ENCODE data around the gene GATA6. TPM values are rescaled to one million over a fixed set of nuclear protein-coding genes. Genes with fewer than 3 reads are reported as not detected.
"Not testable (repeated sequence)": the region's sequence is repeated elsewhere in the genome, so short reads cannot be mapped to it uniquely, and the experiment has no call there.

The GATA6 gene
- total and polyA plus RNA-seq, 4 donors = 0.29 to 4.6 (median 0.66) TPM

DNA sequence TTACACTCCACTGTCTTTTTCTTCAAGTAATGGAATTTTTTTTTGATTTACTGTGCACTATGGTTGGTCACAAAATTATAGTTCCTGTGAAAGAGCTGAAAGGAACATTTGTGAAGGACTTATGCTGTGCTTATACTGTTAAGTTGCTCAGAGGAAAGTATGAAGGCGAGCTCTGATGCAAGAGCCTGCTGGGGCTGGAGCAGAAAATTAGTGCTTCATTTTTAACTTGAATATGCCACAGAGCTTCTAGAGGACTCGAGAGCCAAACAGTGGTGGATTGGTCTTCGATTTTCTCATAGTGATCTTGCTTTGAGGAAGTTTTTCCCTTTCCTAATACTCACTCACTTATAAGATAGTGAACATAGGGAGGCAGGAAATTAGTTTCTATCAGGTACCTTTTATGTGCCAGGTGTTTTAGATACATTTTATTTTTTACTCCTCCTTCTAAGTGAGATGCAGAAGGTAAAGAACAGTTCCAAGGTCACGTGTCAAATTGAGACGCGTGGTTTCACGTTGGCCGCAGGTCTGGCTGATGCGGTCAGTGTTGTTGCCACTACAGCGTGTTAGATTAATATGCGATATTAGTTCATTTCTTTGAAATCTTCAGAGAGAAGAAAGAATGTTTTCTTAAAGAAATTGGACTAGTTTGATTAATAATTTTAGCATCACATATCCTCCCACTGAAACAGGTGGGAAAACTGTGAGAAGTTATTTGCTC is 20.2 kb downstream of the GATA6 start:
- Histone ChIP-seq H3K36me3 (ENCODE audit: control insufficient read depth, insufficient read depth, low read length) (no peaks in the 10 kb centered on the region), H3K27ac (ENCODE audit: low read depth, low read length) (no peak overlapping the region), H3K4me1 (ENCODE audit: control insufficient read depth, insufficient read depth, low read length) (no peaks in the 10 kb centered on the region), H3K9me3 (ENCODE audit: control insufficient read depth, insufficient read depth, low read length) (no peaks in the 10 kb centered on the region), H3K27me3 (ENCODE audit: control insufficient read depth, insufficient read depth, low read length) (peaks cover 38% of the 10 kb centered on the region), H3K4me3 (ENCODE audit: low read depth, low read length) (no peak overlapping the region)
- 97% methylated on average over 6 of the region's 11 CpGs for WGBS (ENCODE audit: insufficient coverage)
- DNase-seq (ENCODE audit: low read depth in 4 of 6, low spot score in 6 of 6) = no peak

DNA sequence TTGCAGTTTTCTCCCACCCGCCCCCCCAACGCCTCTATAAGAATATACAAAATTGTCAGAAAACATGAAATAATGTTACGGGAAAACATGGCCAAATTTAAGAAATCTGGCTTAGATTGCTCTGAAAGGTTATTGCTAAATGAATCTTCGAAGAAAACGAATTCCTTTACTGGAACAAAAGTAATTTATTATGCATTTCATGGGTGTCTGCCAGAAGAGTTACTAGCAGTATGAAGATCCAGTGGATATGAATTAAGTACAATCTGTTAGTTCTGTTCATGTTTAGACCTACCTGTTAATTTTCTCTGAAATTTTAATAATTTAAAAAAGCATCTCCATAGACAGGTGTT is 21.9 kb downstream of the GATA6 start:
- H3K36me3 ChIP-seq (ENCODE audit: control insufficient read depth, insufficient read depth, low read length) = no peaks in the 10 kb centered on the region
- peak overlapping the region; percentile 25 for H3K27ac ChIP-seq (ENCODE audit: low read depth, low read length)
- H3K4me1 ChIP-seq (ENCODE audit: control insufficient read depth, insufficient read depth, low read length) = no peaks in the 10 kb centered on the region
- peaks cover 24% of the 10 kb centered on the region for H3K27me3 ChIP-seq (ENCODE audit: control insufficient read depth, insufficient read depth, low read length)
- 83% methylated on average over 1 of the region's 5 CpGs for WGBS (ENCODE audit: insufficient coverage)
- no peak overlapping the region for H3K4me3 ChIP-seq (ENCODE audit: low read depth, low read length)
- no peaks in the 10 kb centered on the region for H3K9me3 ChIP-seq (ENCODE audit: control insufficient read depth, insufficient read depth, low read length)
- no peak for DNase-seq (ENCODE audit: low read depth in 4 of 6, low spot score in 6 of 6)

DNA sequence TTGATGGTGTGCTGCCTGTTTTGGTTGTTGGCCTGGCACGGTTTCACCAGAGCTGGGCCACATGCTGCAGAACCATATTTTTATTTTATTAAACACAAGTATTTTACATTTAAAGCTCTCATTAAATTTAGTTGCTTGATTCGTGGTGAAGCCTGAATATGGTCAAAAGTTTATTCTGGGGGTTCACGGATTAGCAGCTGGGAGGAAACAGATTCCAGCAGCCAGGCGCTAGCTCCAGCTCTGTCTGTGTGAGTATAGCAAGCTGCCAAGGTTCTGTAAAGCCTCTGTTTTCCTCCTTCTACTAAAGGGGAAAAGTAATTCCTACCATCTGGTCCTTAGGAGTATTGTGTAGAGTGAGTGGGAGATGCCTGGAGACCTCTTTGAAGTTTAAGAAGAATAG is 22.5 kb downstream of the GATA6 start:
- no CpG with 5 or more reads among the region's 4 CpGs for WGBS (ENCODE audit: insufficient coverage)

DNA sequence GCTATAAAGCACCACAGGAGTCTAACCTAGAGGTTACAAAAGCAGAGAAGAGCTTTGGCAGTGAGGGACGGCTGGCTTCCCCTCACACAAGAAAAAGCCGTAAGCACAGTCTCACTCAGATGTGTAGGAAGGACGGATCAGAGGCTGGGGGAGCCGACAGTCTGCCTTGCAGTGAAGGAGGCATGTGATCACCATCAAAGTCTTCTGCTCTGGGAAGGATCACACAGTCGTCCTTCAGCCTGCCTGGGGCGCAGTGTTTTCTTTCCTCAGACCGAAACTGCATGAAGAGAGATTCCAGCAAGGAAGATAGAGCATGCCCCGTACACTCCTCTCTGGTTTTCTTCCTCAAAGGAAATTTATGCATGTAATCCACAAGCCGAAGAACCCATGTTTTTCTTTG is 24.1 kb downstream of the GATA6 start:
- peak overlapping the region; percentile 9 for H3K27ac ChIP-seq (ENCODE audit: low read depth, low read length)

More for the DNA sequence above, 22.5 kb downstream of the GATA6 start:
- no peaks in the 10 kb centered on the region for H3K9me3 ChIP-seq (ENCODE audit: control insufficient read depth, insufficient read depth, low read length)
- H3K4me3 ChIP-seq (ENCODE audit: low read depth, low read length) = no peak overlapping the region
- DNase-seq (ENCODE audit: low read depth in 4 of 6, low spot score in 6 of 6) = peak in 1 of 6 donors; percentile 36
- H3K27me3 ChIP-seq (ENCODE audit: control insufficient read depth, insufficient read depth, low read length) = peaks cover 21% of the 10 kb centered on the region
- no peaks in the 10 kb centered on the region for H3K4me1 ChIP-seq (ENCODE audit: control insufficient read depth, insufficient read depth, low read length)
- H3K27ac ChIP-seq (ENCODE audit: low read depth, low read length) = peak overlapping the region; percentile 25
- H3K36me3 ChIP-seq (ENCODE audit: control insufficient read depth, insufficient read depth, low read length) = no peaks in the 10 kb centered on the region

DNA sequence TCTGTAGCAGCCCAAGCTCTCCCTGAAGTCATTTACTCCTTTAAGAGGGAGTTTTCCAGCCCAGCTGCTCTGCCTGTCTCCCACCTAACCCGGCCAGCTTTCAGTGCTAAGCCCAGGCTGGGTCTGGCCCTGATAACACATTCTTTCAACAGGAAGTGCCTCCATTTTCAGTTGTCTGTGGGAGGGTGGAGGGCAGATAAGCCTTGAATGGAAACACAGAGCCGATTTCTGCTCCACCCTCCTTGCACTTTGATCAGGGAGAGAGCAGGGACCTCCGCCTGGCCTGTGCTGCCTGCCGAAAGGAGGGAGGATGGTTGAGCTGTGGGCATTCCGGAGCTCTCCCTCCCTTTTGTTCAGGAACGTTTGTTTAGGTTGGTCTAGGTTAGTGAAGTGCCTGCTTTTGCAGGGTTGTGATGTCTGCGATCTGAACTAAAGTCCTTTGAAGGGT is 24.8 kb downstream of the GATA6 start:
- Histone ChIP-seq H3K4me3 (ENCODE audit: low read depth, low read length) (no peak overlapping the region), H3K36me3 (ENCODE audit: control insufficient read depth, insufficient read depth, low read length) (no peaks in the 10 kb centered on the region), H3K9me3 (ENCODE audit: control insufficient read depth, insufficient read depth, low read length) (no peaks in the 10 kb centered on the region), H3K27me3 (ENCODE audit: control insufficient read depth, insufficient read depth, low read length) (peaks cover 17% of the 10 kb centered on the region), H3K27ac (ENCODE audit: low read depth, low read length) (peak overlapping the region; percentile 9), H3K4me1 (ENCODE audit: control insufficient read depth, insufficient read depth, low read length) (no peaks in the 10 kb centered on the region)
- WGBS (ENCODE audit: insufficient coverage) = 52% methylated on average over 4 of the region's 7 CpGs
- DNase-seq (ENCODE audit: low read depth in 4 of 6, low spot score in 6 of 6) = no peak

More for the DNA sequence above, 24.1 kb downstream of the GATA6 start:
- peak in 1 of 6 donors; percentile 76 for DNase-seq (ENCODE audit: low read depth in 4 of 6, low spot score in 6 of 6)
- WGBS (ENCODE audit: insufficient coverage) = 37% methylated on average over 7 of the region's 9 CpGs
- Histone ChIP-seq H3K4me1 (ENCODE audit: control insufficient read depth, insufficient read depth, low read length) (no peaks in the 10 kb centered on the region), H3K9me3 (ENCODE audit: control insufficient read depth, insufficient read depth, low read length) (no peaks in the 10 kb centered on the region), H3K4me3 (ENCODE audit: low read depth, low read length) (no peak overlapping the region), H3K27me3 (ENCODE audit: control insufficient read depth, insufficient read depth, low read length) (peaks cover 18% of the 10 kb centered on the region), H3K36me3 (ENCODE audit: control insufficient read depth, insufficient read depth, low read length) (no peaks in the 10 kb centered on the region)

DNA sequence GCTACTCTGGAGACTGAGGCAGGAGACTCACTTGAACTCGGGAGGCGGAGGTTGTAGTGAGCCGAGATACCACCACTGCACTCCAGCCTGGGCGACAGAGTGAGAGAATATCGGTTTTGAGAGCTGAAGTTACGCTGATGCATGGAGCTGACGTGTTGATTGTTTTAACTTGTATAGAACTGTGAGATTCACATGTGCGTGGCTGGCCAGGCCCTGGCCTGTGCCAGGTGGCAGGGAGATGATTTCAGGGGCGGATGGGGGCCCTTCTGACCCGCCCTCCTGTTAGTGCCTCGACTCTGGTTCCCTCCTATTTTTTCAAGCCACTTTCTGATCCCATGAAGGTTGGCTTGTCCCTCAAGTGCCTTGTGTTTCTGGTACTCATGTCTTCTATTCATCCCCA is 25.7 kb downstream of the GATA6 start:
- Histone ChIP-seq H3K4me3 (ENCODE audit: low read depth, low read length) (no peak overlapping the region), H3K27ac (ENCODE audit: low read depth, low read length) (no peak overlapping the region), H3K4me1 (ENCODE audit: control insufficient read depth, insufficient read depth, low read length) (no peaks in the 10 kb centered on the region), H3K36me3 (ENCODE audit: control insufficient read depth, insufficient read depth, low read length) (no peaks in the 10 kb centered on the region), H3K27me3 (ENCODE audit: control insufficient read depth, insufficient read depth, low read length) (peaks cover 14% of the 10 kb centered on the region), H3K9me3 (ENCODE audit: control insufficient read depth, insufficient read depth, low read length) (no peaks in the 10 kb centered on the region)
- WGBS (ENCODE audit: insufficient coverage) = 94% methylated on average over 9 of the region's 11 CpGs
- no peak for DNase-seq (ENCODE audit: low read depth in 4 of 6, low spot score in 6 of 6)

DNA sequence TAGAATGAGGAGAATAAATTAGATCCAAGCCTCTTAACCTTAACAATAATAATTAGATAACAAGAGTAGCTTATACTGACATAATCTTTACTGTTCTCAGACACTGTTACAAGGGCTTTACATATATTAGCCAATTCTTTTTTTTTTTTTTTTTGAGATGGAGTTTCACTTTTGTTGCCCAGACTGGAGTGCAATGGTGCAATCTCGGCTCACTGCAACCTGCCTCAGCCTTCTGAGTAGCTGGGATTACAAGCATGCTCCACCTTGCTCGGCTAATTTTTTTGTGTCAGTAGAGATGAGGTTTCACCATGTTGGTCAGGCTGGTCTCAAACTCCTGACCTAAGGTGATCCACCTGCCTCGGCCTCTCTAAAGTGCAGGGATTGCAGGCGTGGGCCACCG is 27.6 kb downstream of the GATA6 start:
- not testable (repeated sequence) for H3K4me1 ChIP-seq (ENCODE audit: control insufficient read depth, insufficient read depth, low read length); H3K27ac ChIP-seq (ENCODE audit: low read depth, low read length); H3K36me3 ChIP-seq (ENCODE audit: control insufficient read depth, insufficient read depth, low read length); H3K4me3 ChIP-seq (ENCODE audit: low read depth, low read length); DNase-seq (ENCODE audit: low read depth in 4 of 6, low spot score in 6 of 6); H3K9me3 ChIP-seq (ENCODE audit: control insufficient read depth, insufficient read depth, low read length)
- 100% methylated on average over 2 of the region's 5 CpGs for WGBS (ENCODE audit: insufficient coverage)
- peaks cover 20% of the 10 kb centered on the region for H3K27me3 ChIP-seq (ENCODE audit: control insufficient read depth, insufficient read depth, low read length)

DNA sequence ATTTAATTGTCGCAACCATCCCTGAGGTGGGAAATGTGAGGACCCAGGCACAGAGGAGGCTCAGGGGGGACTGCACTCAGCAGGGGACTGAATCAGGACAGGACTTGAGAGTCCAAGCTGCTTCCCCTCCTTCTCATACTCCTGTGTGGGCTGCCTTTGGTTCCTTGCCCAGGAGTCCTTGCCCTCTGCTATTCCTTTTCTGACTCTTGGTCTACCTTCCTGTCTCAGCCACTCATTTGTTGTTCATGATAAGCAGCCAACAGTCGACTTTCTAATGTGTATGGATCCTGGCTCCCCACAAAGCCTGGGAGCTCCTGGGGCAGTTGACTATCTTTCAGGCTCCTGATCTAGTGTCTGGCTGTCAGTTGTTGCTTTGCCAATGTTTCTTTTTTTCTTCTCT is 28.3 kb downstream of the GATA6 start:
- no peak for DNase-seq (ENCODE audit: low read depth in 4 of 6, low spot score in 6 of 6)
- no peak overlapping the region for H3K27ac ChIP-seq (ENCODE audit: low read depth, low read length)
- no peaks in the 10 kb centered on the region for H3K4me1 ChIP-seq (ENCODE audit: control insufficient read depth, insufficient read depth, low read length)
- peaks cover 18% of the 10 kb centered on the region for H3K27me3 ChIP-seq (ENCODE audit: control insufficient read depth, insufficient read depth, low read length)
- no peak overlapping the region for H3K4me3 ChIP-seq (ENCODE audit: low read depth, low read length)
- H3K36me3 ChIP-seq (ENCODE audit: control insufficient read depth, insufficient read depth, low read length) = no peaks in the 10 kb centered on the region
- no peaks in the 10 kb centered on the region for H3K9me3 ChIP-seq (ENCODE audit: control insufficient read depth, insufficient read depth, low read length)
- WGBS (ENCODE audit: insufficient coverage) = 85% methylated on average over 2 of the region's 2 CpGs

DNA sequence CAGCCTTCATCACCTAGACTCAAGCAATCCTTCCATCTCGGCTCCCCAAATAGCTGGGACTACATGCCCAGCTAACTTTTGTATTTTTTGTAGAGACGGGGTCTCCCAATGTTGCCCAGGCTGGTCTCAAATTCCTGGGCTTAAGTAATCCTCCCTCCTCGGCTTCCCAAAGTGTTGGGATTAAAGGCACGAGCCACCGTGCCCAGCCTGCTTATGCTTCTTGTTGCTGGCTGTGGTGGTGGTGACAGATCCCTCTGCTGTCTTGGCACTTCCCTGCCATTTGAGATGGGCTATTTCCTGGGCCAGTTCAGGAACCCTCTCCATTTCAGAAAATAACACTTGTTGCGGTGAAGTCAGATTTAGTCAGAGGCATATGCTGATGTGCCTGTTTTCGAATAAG is 28.8 kb downstream of the GATA6 start:
- Histone ChIP-seq H3K4me1 (ENCODE audit: control insufficient read depth, insufficient read depth, low read length) (no peaks in the 10 kb centered on the region), H3K36me3 (ENCODE audit: control insufficient read depth, insufficient read depth, low read length) (no peaks in the 10 kb centered on the region), H3K27me3 (ENCODE audit: control insufficient read depth, insufficient read depth, low read length) (peaks cover 17% of the 10 kb centered on the region), H3K27ac (ENCODE audit: low read depth, low read length) (no peak overlapping the region), H3K4me3 (ENCODE audit: low read depth, low read length) (no peak overlapping the region), H3K9me3 (ENCODE audit: control insufficient read depth, insufficient read depth, low read length) (no peaks in the 10 kb centered on the region)
- no peak for DNase-seq (ENCODE audit: low read depth in 4 of 6, low spot score in 6 of 6)
- WGBS (ENCODE audit: insufficient coverage) = 90% methylated on average over 3 of the region's 7 CpGs

DNA sequence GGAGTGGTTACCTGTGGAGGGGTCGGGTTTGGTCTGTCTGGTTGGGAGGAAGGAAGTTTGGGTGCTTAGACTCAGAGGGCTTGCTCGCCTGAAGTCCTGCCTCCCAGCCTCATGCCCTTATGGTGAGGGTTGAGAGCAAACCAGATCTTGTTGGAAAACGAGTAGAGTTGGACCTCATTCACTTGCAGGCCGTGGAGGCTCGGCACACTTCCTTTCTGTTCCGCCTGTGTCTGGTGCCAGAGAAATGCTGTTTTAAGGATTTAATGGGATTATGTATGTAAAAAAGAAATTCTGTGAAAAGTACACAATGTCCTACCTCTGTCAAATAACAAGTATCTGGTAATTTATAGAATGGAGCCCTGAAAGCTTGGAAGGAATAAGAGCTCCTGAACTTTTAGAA is 29.6 kb downstream of the GATA6 start:
- H3K4me3 ChIP-seq (ENCODE audit: low read depth, low read length) = no peak overlapping the region
- no peaks in the 10 kb centered on the region for H3K36me3 ChIP-seq (ENCODE audit: control insufficient read depth, insufficient read depth, low read length)
- no peaks in the 10 kb centered on the region for H3K4me1 ChIP-seq (ENCODE audit: control insufficient read depth, insufficient read depth, low read length)
- 88% methylated on average over 5 of the region's 6 CpGs for WGBS (ENCODE audit: insufficient coverage)
- H3K27me3 ChIP-seq (ENCODE audit: control insufficient read depth, insufficient read depth, low read length) = peaks cover 9% of the 10 kb centered on the region
- H3K27ac ChIP-seq (ENCODE audit: low read depth, low read length) = no peak overlapping the region
- DNase-seq (ENCODE audit: low read depth in 4 of 6, low spot score in 6 of 6) = no peak
- no peaks in the 10 kb centered on the region for H3K9me3 ChIP-seq (ENCODE audit: control insufficient read depth, insufficient read depth, low read length)

All from spinal cord (tissue), 10 donors.